Measurements from ENCODE around the gene FAM177B. TPM values are rescaled to one million over a fixed set of nuclear protein-coding genes. Genes with fewer than 3 reads are reported as not detected.

Gene FAM177B
- total and polyA plus RNA-seq, 2 donors from 2014 or later, result 1.1 TPM; not detected in 1

GRCh38 chr1:222767152-222767571 lies 30.2 kb downstream of the FAM177B start:
- Histone ChIP-seq H3K9ac (ENCODE audit: low read length in 3 of 3) (no peak overlapping the region), H3K4me1 (ENCODE audit: control insufficient read depth in 2 of 3, insufficient read depth in 2 of 3, low read depth in 1 of 3, low read length in 3 of 3) (no peaks in the 10 kb centered on the region), H3K9me3 (ENCODE audit: control insufficient read depth in 2 of 3, insufficient read depth in 1 of 3, low read length in 3 of 3) (peaks cover 0 to 14% (median 0%) of the 10 kb centered on the region in 3 donors), H3K27me3 (ENCODE audit: control insufficient read depth, insufficient read depth, low read length) (no peaks in the 10 kb centered on the region), H3K27ac (ENCODE audit: low read depth in 2 of 2, low read length in 2 of 2) (no peak overlapping the region), H3K4me3 (ENCODE audit: low read length in 3 of 3) (no peak overlapping the region), H3K36me3 (ENCODE audit: control insufficient read depth in 2 of 3, insufficient read depth in 3 of 3, low read length in 3 of 3) (no peaks in the 10 kb centered on the region)
- intact Hi-C loops (cut with DNase I), result no loop called here
- FAIRE-seq (no peak), DNase-seq (no peak)
- TF ChIP-seq CTCF (IDR thresholded peaks at IDR 0.05; ENCODE audit: borderline replicate concordance, extremely low read depth, insufficient read depth), result no peak

- no peak overlapping the region for H3K27ac ChIP-seq (ENCODE audit: low read depth in 2 of 2, low read length in 2 of 2)
- no peaks in the 10 kb centered on the region for H3K36me3 ChIP-seq (ENCODE audit: control insufficient read depth in 2 of 3, insufficient read depth in 3 of 3, low read length in 3 of 3)
- H3K4me3 ChIP-seq (ENCODE audit: low read length in 3 of 3), result no peak overlapping the region
- no peaks in the 10 kb centered on the region for H3K4me1 ChIP-seq (ENCODE audit: control insufficient read depth in 2 of 3, insufficient read depth in 2 of 3, low read depth in 1 of 3, low read length in 3 of 3)
- peaks cover 0 to 14% (median 0%) of the 10 kb centered on the region in 3 donors for H3K9me3 ChIP-seq (ENCODE audit: control insufficient read depth in 2 of 3, insufficient read depth in 1 of 3, low read length in 3 of 3)
- TF ChIP-seq CTCF (IDR thresholded peaks at IDR 0.05; ENCODE audit: borderline replicate concordance, extremely low read depth, insufficient read depth), result no peak
- intact Hi-C loops (cut with DNase I), result no loop called here
- DNase-seq, result no peak
- FAIRE-seq, result no peak
- H3K27me3 ChIP-seq (ENCODE audit: control insufficient read depth, insufficient read depth, low read length), result no peaks in the 10 kb centered on the region
- no peak overlapping the region for H3K9ac ChIP-seq (ENCODE audit: low read length in 3 of 3)
Observed at GRCh38 chr1:222768592-222768991, 31.6 kb downstream of the FAM177B start.

GRCh38 chr1:222769181-222769580 lies 32.2 kb downstream of the FAM177B start:
- Histone ChIP-seq H3K4me3 (ENCODE audit: low read length in 3 of 3) (no peak overlapping the region), H3K36me3 (ENCODE audit: control insufficient read depth in 2 of 3, insufficient read depth in 3 of 3, low read length in 3 of 3) (no peaks in the 10 kb centered on the region), H3K27me3 (ENCODE audit: control insufficient read depth, insufficient read depth, low read length) (no peaks in the 10 kb centered on the region), H3K9ac (ENCODE audit: low read length in 3 of 3) (no peak overlapping the region), H3K27ac (ENCODE audit: low read depth in 2 of 2, low read length in 2 of 2) (no peak overlapping the region), H3K9me3 (ENCODE audit: control insufficient read depth in 2 of 3, insufficient read depth in 1 of 3, low read length in 3 of 3) (peaks cover 0 to 14% (median 0%) of the 10 kb centered on the region in 3 donors), H3K4me1 (ENCODE audit: control insufficient read depth in 2 of 3, insufficient read depth in 2 of 3, low read depth in 1 of 3, low read length in 3 of 3) (no peaks in the 10 kb centered on the region)
- intact Hi-C loops (cut with DNase I), result no loop called here
- DNase-seq (no peak), FAIRE-seq (no peak)
- TF ChIP-seq CTCF (IDR thresholded peaks at IDR 0.05; ENCODE audit: borderline replicate concordance, extremely low read depth, insufficient read depth), result no peak
